ENCODE measurements around the gene SHQ1.

- TF ChIP-seq POLR2AphosphoS5 (IDR thresholded peaks at IDR 0.05; ENCODE audit: borderline replicate concordance, low read depth, low read length) (no peak), EZH2 (IDR thresholded peaks at IDR 0.05) (no peak)
Observed at GRCh38 chr3:72896996-72897757, 48.9 kb upstream of the SHQ1 start.

Data from SK-N-MC (cell line).